HCT116 (cell line): ENCODE results near the gene GPR84. TPM values are rescaled to one million over a fixed set of nuclear protein-coding genes. Genes with fewer than 3 reads are reported as not detected.

Source experiments
- ATAC-seq: fragments of 200-7000 bp; cut with Tn5 transposase; 2 replicates; pipeline ENCODE4 v1.9.1; 2020; ENCODE audit warnings: mild to moderate bottlenecking, moderate library complexity
- BruUV-seq: library from RNA; stranded (reverse); fragments of 400-500 nt; replicated peaks from 2 replicates; lab custom pipeline; 2021; lab: Mats Ljungman, UMichigan
- CTCF ChIA-PET: fragments of 300-600 bp; sonication (Branson Sonifier 250); formaldehyde crosslinking; loops from one replicate; lab custom pipeline; 2021; ENCODE audit warnings: antibody characterized with exemption; lab: Charles Lee
- POLR2A ChIA-PET: fragments of 300-600, 350-600 bp; sonication (Branson Sonifier 250); formaldehyde crosslinking; loops from one replicate; lab custom pipeline; 2021; ENCODE audit warnings: antibody characterized with exemption; lab: Charles Lee
- RAD21 ChIA-PET, 2 experiments: fragments of 300-600 bp; sonication (Branson Sonifier 250); formaldehyde crosslinking; loops; one replicate each; lab custom pipeline; 2023; ENCODE audit warnings: low total read pairs in 2 of 2; ENCODE audit not compliant: uncharacterized antibody in 2 of 2, unreplicated experiment in 2 of 2, low non-redundant PET in 1 of 2; lab: Charles Lee
- DNase-seq: peaks from one replicate; pipeline ENCODE4 v3.0.0-alpha.2; 2010; ENCODE audit warnings: low read depth, low spot score
- H2AFZ ChIP-seq: fragments of 200-600 bp; shearing (Covaris generic), sonication (generic); 2 replicates; pipeline ENCODE4 v1.6.1; 2017; ENCODE audit warnings: low read depth, mixed run types, mixed read lengths, antibody characterized with exemption, low read length; ENCODE audit not compliant: poor library complexity, severe bottlenecking
- H3K27ac ChIP-seq: 2 replicates; pipeline ENCODE4 v1.5.1; 2012; ENCODE audit warnings: low read depth, low read length
- H3K27me3 ChIP-seq: fragments of 200-600 bp; sonication (generic); 2 replicates; pipeline ENCODE4 v1.6.1; 2016; ENCODE audit warnings: mixed run types, low read length, mixed read lengths; ENCODE audit not compliant: insufficient read depth
- H3K36me3 ChIP-seq, 2 experiments: fragments of 200-500 bp in 1 of 2; fragments of 200-600 bp in 1 of 2; sonication (Bioruptor generic) in 1 of 2; sonication (generic) in 1 of 2; 2 replicates each; pipeline versions ENCODE4 v1.5.1 to v1.6.1; 2014 to 2016; ENCODE audit warnings: low read length in 2 of 2, inconsistent platforms in 1 of 2, mixed read lengths in 1 of 2, mixed run types in 1 of 2; ENCODE audit not compliant: insufficient read depth in 2 of 2, control insufficient read depth in 1 of 2
- H3K4me1 ChIP-seq, 2 experiments: fragments of 200-600 bp in 1 of 2; sonication (generic) in 1 of 2; 2 replicates each; pipeline versions ENCODE4 v1.5.1 to v1.6.1; 2012 to 2017; ENCODE audit warnings: low read length in 2 of 2, inconsistent platforms in 1 of 2, mild to moderate bottlenecking in 1 of 2, mixed read lengths in 1 of 2, mixed run types in 1 of 2, moderate library complexity in 1 of 2; ENCODE audit not compliant: insufficient read depth in 2 of 2, control insufficient read depth in 1 of 2
- H3K4me2 ChIP-seq: fragments of 200-600 bp; sonication (generic); 2 replicates; pipeline ENCODE4 v1.6.1; 2017; ENCODE audit warnings: mixed run types, low read length, mixed read lengths
- H3K4me3 ChIP-seq, 2 experiments: fragments of 200-600 bp in 1 of 2; sonication (generic) in 1 of 2; replicated peaks in 1 of 2; 2 replicates each; pipeline ENCODE4 v1.5.1; 2011 to 2016; ENCODE audit warnings: low read length in 2 of 2, control low read depth in 1 of 2, low read depth in 1 of 2, mild to moderate bottlenecking in 1 of 2, mixed read lengths in 1 of 2, mixed run types in 1 of 2
- H3K79me2 ChIP-seq: fragments of 200-600 bp; sonication (generic); 2 replicates; pipeline ENCODE4 v1.6.1; 2017; ENCODE audit warnings: mild to moderate bottlenecking, mixed run types, low read length, moderate library complexity, mixed read lengths; ENCODE audit not compliant: insufficient read depth
- H3K9ac ChIP-seq: fragments of 200-600 bp; sonication (generic); 2 replicates; pipeline ENCODE4 v1.6.1; 2016; ENCODE audit warnings: low read length, mixed read lengths
- H3K9me2 ChIP-seq: fragments of 200-600 bp; sonication (generic), shearing (Covaris generic); 2 replicates; pipeline ENCODE4 v1.6.1; 2017; ENCODE audit warnings: mixed run types, mild to moderate bottlenecking, moderate library complexity; ENCODE audit not compliant: insufficient read depth
- H3K9me3 ChIP-seq, 2 experiments: fragments of 200-500 bp in 1 of 2; fragments of 200-600 bp in 1 of 2; sonication (Bioruptor generic) in 1 of 2; sonication (generic) in 1 of 2; 2 replicates each; pipeline ENCODE4 v1.6.1; 2014 to 2017; ENCODE audit warnings: low read length in 2 of 2, mixed read lengths in 2 of 2, inconsistent platforms in 1 of 2, low read depth in 1 of 2, mild to moderate bottlenecking in 1 of 2, mixed run types in 1 of 2, moderate library complexity in 1 of 2; ENCODE audit not compliant: control insufficient read depth in 1 of 2, insufficient read depth in 1 of 2
- H4K20me1 ChIP-seq: fragments of 200-600 bp; sonication (generic), shearing (Covaris generic); 2 replicates; pipeline ENCODE4 v1.6.1; 2017; ENCODE audit warnings: mixed run types, mild to moderate bottlenecking, moderate library complexity; ENCODE audit not compliant: insufficient read depth
- CBX3 ChIP-seq: IDR thresholded peaks from 2 replicates; pipeline ENCODE4 v1.6.1; 2012; ENCODE audit warnings: low read depth
- CEBPB ChIP-seq: IDR thresholded peaks from 2 replicates; pipeline ENCODE4 v1.6.1; 2012; ENCODE audit warnings: low read depth
- CTCF ChIP-seq, 3 experiments: fragments of 200-600 bp in 1 of 3; sonication (generic) in 1 of 3; IDR thresholded peaks in 2 of 3; conservative IDR thresholded peaks in 1 of 3; 2 replicates each; pipeline ENCODE4 v1.5.1; 2012 to 2017; ENCODE audit warnings: low read depth in 2 of 3, low read length in 2 of 3, antibody characterized with exemption in 1 of 3, borderline replicate concordance in 1 of 3, control low read depth in 1 of 3, mild to moderate bottlenecking in 1 of 3, mixed read lengths in 1 of 3, mixed run types in 1 of 3, moderate library complexity in 1 of 3; ENCODE audit not compliant: insufficient read depth in 1 of 3
- EZH2 ChIP-seq: fragments of 200-600 bp; sonication (generic); IDR thresholded peaks from 2 replicates; pipeline ENCODE4 v1.6.1; 2017; ENCODE audit warnings: antibody characterized with exemption, mixed run types
- FOSL1 ChIP-seq: IDR thresholded peaks from 2 replicates; pipeline ENCODE4 v1.6.1; 2012; ENCODE audit warnings: low read depth
- TCF7L2 ChIP-seq: IDR thresholded peaks from 2 replicates; pipeline ENCODE4 v1.7.0; 2011; ENCODE audit warnings: borderline replicate concordance, inconsistent platforms; ENCODE audit not compliant: insufficient read depth, insufficient read length; ENCODE audit errors: extremely low read depth
- YY1 ChIP-seq: IDR thresholded peaks from 2 replicates; pipeline ENCODE4 v1.6.1; 2011; ENCODE audit warnings: low read length, low read depth, moderate library complexity, mild to moderate bottlenecking; ENCODE audit not compliant: insufficient replicate concordance; ENCODE audit errors: extremely low read depth
- ZBTB33 ChIP-seq: IDR thresholded peaks from 2 replicates; pipeline ENCODE4 v1.6.1; 2011; ENCODE audit warnings: mild to moderate bottlenecking, low read length, moderate library complexity; ENCODE audit not compliant: insufficient replicate concordance; ENCODE audit errors: extremely low read depth
- intact Hi-C: fragments of 100-400 bp; cut with micrococcal nuclease; formaldehyde crosslinking; loops from 2 replicates; pipeline ENCODE4 v1.10.0; 2022
- total RNA-seq: library from RNA; stranded (reverse); gene quantifications from one replicate; pipeline ENCODE4 v1.2.1, GENCODE V29; 2021; ENCODE audit not compliant: unreplicated experiment

Gene GPR84
- total RNA-seq, 1 experiment from 2014 or later, result not detected

GRCh38 chr12:54392485-54393206 is 28.4 kb upstream of the GPR84 start:
- H3K4me1 ChIP-seq, result peaks cover 27 to 45% of the 10 kb centered on the region in 2 experiments
- DNase-seq (no peak), ATAC-seq (no peak)
- no peak overlapping the region; the same call in 1 of the 2 replicates for H3K27ac ChIP-seq
- H3K9me3 ChIP-seq, result no peaks in the 10 kb centered on the region
- H3K27me3 ChIP-seq, result no peaks in the 10 kb centered on the region
- H3K36me3 ChIP-seq, result peaks cover 11 to 19% of the 10 kb centered on the region in 2 experiments; a peak in 3 of 4 replicates
- H4K20me1 ChIP-seq, result no peaks in the 10 kb centered on the region
- ChIA-PET CTCF (interaction anchor here (1.2 to 1.7 kb wide), 2 partner anchors 11 to 13 kb away, joined by 5 to 6 read pairs; no protein-coding TSS in a partner anchor), POLR2A (no interaction called here), RAD21 (interaction anchor here in 1 of 2 experiments (0.6 kb wide), 1 partner anchor 183 kb away, joined by 4 read pairs; no protein-coding TSS in a partner anchor)
- H3K79me2 ChIP-seq, result no peaks in the 10 kb centered on the region
- no TSS peak for BruUV-seq
- H3K4me2 ChIP-seq, result no peak overlapping the region
- TF ChIP-seq YY1, result no peak
- no peak for TF ChIP-seq CEBPB
- no peak for TF ChIP-seq ZBTB33
- TF ChIP-seq TCF7L2, result no peak
- no peak for TF ChIP-seq CBX3
- no peak for TF ChIP-seq FOSL1
- TF ChIP-seq CTCF (IDR thresholded peaks at IDR 0.05 in 2 of 3, conservative IDR thresholded peaks at IDR 0.05 in 1 of 3; ENCODE audit: borderline replicate concordance in 1 of 3, insufficient read depth in 1 of 3, low read depth in 2 of 3, low read length in 2 of 3), result no peak
- no peak for TF ChIP-seq EZH2
- TF ChIP-seq, all 23 proteins: peak for 0
- intact Hi-C loops, result no loop called here
- H3K9me2 ChIP-seq, result no peaks in the 10 kb centered on the region
- no peak overlapping the region for H3K4me3 ChIP-seq
- no peak overlapping the region for H2AFZ ChIP-seq
- no peak overlapping the region for H3K9ac ChIP-seq
